GM23338 (cell line): ENCODE data around the gene DIDO1.

ENCODE experiments used
- EZH2phosphoT487 ChIP-seq: fragments of 200-600 bp; sonication (generic); IDR thresholded peaks from one replicate; pipeline ENCODE4 v1.8.1; 2018; ENCODE audit warnings: antibody characterized with exemption; ENCODE audit not compliant: unreplicated experiment
- TF ChIP-seq, protein P1 (sequence below), 2 experiments: fragments of 200-600 bp in 1 of 2; sonication (generic) in 1 of 2; conservative IDR thresholded peaks; 2 replicates each; pipeline versions ENCODE4 v1.5.1 to v1.6.1; 2016 to 2017; ENCODE audit warnings: antibody characterized with exemption in 2 of 2, low read depth in 2 of 2, mild to moderate bottlenecking in 2 of 2, moderate library complexity in 1 of 2

GRCh38 chr20:62889871-62890270 is 36.4 kb downstream of the DIDO1 start:
- TF ChIP-seq, protein P1, sequence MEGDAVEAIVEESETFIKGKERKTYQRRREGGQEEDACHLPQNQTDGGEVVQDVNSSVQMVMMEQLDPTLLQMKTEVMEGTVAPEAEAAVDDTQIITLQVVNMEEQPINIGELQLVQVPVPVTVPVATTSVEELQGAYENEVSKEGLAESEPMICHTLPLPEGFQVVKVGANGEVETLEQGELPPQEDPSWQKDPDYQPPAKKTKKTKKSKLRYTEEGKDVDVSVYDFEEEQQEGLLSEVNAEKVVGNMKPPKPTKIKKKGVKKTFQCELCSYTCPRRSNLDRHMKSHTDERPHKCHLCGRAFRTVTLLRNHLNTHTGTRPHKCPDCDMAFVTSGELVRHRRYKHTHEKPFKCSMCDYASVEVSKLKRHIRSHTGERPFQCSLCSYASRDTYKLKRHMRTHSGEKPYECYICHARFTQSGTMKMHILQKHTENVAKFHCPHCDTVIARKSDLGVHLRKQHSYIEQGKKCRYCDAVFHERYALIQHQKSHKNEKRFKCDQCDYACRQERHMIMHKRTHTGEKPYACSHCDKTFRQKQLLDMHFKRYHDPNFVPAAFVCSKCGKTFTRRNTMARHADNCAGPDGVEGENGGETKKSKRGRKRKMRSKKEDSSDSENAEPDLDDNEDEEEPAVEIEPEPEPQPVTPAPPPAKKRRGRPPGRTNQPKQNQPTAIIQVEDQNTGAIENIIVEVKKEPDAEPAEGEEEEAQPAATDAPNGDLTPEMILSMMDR (conservative IDR thresholded peaks at IDR 0.05; ENCODE audit: low read depth in 2 of 2): no peak
- no peak for TF ChIP-seq EZH2phosphoT487
